ENCODE data around the gene PIK3R3. TPM values are rescaled to one million over a fixed set of nuclear protein-coding genes. Genes with fewer than 3 reads are reported as not detected.

The PIK3R3 gene
- total and polyA plus RNA-seq, 12 donors, result 15.4 to 54.5 (median 34.0) TPM

DNA sequence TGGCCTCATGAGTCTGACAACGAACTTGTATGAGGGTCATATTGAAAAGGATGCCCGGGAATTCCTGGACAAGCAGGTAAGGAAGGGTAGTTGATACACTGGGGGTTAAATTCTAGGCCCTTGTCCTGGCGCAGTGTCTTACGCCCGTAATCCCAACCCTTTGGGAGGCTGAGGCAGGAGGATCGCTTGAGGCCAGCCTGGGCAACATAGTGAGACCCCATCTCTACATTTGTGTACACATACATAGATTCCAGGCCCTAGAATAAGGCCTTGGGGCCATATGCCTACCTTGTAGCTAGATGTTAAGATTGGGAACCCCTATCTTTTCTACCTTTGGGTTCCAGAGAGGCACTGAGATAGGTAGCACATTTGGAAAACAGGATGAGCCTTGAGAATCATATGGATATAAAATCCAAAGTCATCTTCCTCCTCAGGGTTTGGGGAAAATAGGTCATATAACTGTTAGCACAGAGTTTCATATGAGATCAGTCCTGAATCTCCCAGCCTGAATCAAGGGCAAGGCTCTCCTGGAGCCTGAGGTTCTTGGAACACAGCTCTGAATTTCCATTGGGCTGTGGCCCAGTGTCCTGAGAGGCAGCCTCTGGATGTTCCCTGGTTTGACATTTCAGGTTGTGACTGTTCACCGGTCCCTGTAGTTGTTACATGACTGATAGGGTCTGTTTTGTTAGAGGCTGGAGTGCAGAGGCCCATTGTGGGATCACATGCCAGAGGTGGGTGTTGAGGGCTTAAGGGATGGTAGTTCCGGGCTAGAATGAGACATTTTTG lies 104.4 kb downstream of the PIK3R3 start:
- TF ChIP-seq, protein P1, sequence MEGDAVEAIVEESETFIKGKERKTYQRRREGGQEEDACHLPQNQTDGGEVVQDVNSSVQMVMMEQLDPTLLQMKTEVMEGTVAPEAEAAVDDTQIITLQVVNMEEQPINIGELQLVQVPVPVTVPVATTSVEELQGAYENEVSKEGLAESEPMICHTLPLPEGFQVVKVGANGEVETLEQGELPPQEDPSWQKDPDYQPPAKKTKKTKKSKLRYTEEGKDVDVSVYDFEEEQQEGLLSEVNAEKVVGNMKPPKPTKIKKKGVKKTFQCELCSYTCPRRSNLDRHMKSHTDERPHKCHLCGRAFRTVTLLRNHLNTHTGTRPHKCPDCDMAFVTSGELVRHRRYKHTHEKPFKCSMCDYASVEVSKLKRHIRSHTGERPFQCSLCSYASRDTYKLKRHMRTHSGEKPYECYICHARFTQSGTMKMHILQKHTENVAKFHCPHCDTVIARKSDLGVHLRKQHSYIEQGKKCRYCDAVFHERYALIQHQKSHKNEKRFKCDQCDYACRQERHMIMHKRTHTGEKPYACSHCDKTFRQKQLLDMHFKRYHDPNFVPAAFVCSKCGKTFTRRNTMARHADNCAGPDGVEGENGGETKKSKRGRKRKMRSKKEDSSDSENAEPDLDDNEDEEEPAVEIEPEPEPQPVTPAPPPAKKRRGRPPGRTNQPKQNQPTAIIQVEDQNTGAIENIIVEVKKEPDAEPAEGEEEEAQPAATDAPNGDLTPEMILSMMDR (IDR thresholded peaks at IDR 0.05), result no peak
- DNase-seq, result peak in 1 of 2 donors; percentile 47
- peak; percentile 26 to 83 (median 62) for ATAC-seq
- Histone ChIP-seq H3K36me3 (peaks cover 0 to 74% (median 42%) of the 10 kb centered on the region in 9 donors), H3K9me3 (no peaks in the 10 kb centered on the region), H3K27ac (peak overlapping the region; percentile 15 to 86 (median 80)), H3K27me3 (no peaks in the 10 kb centered on the region), H3K4me3 (no peak overlapping the region), H3K4me1 (peaks cover 2 to 42% (median 29%) of the 10 kb centered on the region in 9 donors)
- WGBS, 2 donors, result 85 to 88% methylated on average over 8 of the region's 8 CpGs
- intact Hi-C loops (cut with DNase I), result loop anchor here in 3 of 10 donors (2.0 to 10.0 kb wide), 4 partner anchors 106 to 343 kb away; partner anchors contain the start of genes GPBP1L1 (in 1 of the 3) and TMEM69 (in 1 of the 3)

DNA sequence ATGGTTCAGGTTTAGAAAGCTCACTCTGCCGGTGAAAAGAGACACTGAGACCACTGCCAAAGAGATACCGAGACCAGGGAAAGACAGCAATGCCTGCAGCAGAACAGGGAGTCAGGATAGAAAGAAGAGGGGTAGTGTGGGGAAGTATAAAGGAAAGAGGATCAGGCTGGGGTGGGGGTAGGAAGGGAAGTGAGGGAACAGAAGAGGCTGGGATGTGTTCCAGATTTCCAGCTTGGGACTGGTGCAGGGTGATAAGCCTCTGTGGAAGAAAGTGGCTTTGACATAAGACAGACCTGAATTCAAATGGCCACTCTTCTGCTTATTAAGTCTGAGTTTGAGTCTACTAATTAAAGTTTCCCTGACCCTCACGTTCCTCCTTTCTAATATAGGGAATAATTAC lies 105.9 kb downstream of the PIK3R3 start:
- intact Hi-C loops (cut with DNase I), result loop anchor here in 3 of 10 donors (2.0 to 10.0 kb wide), 4 partner anchors 104 to 342 kb away; partner anchors contain the start of genes GPBP1L1 (in 1 of the 3) and TMEM69 (in 1 of the 3)
- no peaks in the 10 kb centered on the region for H3K27me3 ChIP-seq
- H3K9me3 ChIP-seq, result no peaks in the 10 kb centered on the region
- peaks cover 2 to 42% (median 29%) of the 10 kb centered on the region in 9 donors for H3K4me1 ChIP-seq
- H3K27ac ChIP-seq, result peak overlapping the region; percentile 15 to 86 (median 80)
- no peak overlapping the region for H3K4me3 ChIP-seq
- ATAC-seq (peak; percentile 65 to 86 (median 76)), DNase-seq (peak in 1 of 2 donors; percentile 73)
- TF ChIP-seq, protein P1 (IDR thresholded peaks at IDR 0.05), result no peak
- 25 to 39% methylated on average over 3 of the region's 3 CpGs for WGBS, 2 donors
- peaks cover 0 to 77% (median 48%) of the 10 kb centered on the region in 9 donors for H3K36me3 ChIP-seq

DNA sequence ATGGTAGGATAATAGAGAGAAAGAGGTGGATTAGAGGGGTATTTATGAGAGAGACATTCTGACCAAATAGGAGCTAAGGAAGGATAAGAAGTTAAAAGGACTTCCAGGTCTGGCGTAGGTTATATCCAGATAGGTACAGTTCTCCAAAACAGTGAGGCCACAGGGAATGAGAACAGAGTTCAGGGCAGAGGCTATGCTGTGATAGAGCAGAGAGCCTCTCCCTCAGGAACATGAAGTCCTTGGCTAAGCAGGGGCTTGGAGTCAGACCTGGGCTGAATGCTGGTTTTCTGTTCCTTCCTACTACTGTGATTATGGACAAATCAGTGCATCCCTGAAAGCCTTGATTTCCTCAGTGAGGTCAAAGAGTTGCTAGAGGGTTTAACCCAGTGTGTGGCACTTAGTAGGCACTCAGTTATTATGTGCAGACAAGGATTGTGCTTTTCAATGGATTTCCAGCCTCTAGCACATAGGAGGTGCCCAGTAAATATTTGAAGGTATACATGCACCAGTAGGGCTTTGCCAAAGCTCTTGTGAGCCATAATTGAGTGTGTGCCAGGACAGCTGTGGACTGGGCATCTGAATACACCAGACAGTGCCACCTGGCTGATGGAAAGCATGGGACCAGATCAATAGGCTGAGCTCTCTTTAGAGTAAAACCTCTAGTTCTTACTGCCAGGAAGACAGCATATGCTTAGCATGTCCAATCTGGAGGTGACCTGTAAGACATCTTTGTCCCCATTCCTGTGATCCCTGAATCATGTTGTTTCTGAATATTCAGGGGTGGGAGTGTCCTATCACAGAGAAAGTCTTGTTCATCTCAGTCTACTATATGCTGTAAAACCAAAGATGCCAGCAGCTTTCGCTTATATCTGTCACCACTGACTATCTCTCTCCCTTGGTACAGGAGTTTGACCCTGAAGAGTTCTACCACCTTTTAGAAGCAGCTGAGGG lies 111.1 kb downstream of the PIK3R3 start:
- WGBS, 2 donors, result 88 to 100% methylated on average over 2 of the region's 2 CpGs
- Histone ChIP-seq H3K4me1 (peaks cover 0 to 48% (median 23%) of the 10 kb centered on the region in 9 donors), H3K4me3 (no peak overlapping the region), H3K9me3 (no peaks in the 10 kb centered on the region), H3K27me3 (no peaks in the 10 kb centered on the region), H3K27ac (peak overlapping the region in 5 of 10 donors; percentile 3 to 43 (median 18)), H3K36me3 (peaks cover 0 to 39% (median 23%) of the 10 kb centered on the region in 9 donors)
- TF ChIP-seq, protein P1 (IDR thresholded peaks at IDR 0.05), result peak in 2 of 9 donors; percentile 16 to 30
- intact Hi-C loops (cut with DNase I), result loop anchor here in 1 of 10 donors (10.0 kb wide), 2 partner anchors 107 to 337 kb away; partner anchors contain the start of genes GPBP1L1 and TMEM69
- DNase-seq (no peak), ATAC-seq (peak in 2 of 8 donors; percentile 33 to 71)

All from heart right ventricle (tissue), 16 donors.